ENCODE measurements around the gene CD1E. TPM values are rescaled to one million over a fixed set of nuclear protein-coding genes. Genes with fewer than 3 reads are reported as not detected.

CD1E gene
- total RNA-seq, 3 donors from 2014 or later (not counting 1 experiment from before 2014, with no cell fraction given): 0.73 TPM; not detected in 2

- H3K36me3 ChIP-seq (ENCODE audit: control insufficient read depth, insufficient read depth, low read length): no peaks in the 10 kb centered on the region
- WGBS (ENCODE audit: insufficient coverage): 89% methylated on average over 10 of the region's 10 CpGs
- no peak overlapping the region for H3K4me3 ChIP-seq (ENCODE audit: low read length)
- peaks cover 36 to 71% of the 10 kb centered on the region in 2 donors for H3K27me3 Mint-ChIP-seq (ENCODE audit: low read depth in 2 of 2)
- H3K9me3 Mint-ChIP-seq: no peaks in the 10 kb centered on the region
- intact Hi-C loops (cut with micrococcal nuclease): no loop called here
- no peaks in the 10 kb centered on the region for H3K36me3 Mint-ChIP-seq
- no peak for ATAC-seq
- TF ChIP-seq CTCF (IDR thresholded peaks at IDR 0.05): no peak
- peaks cover 2% of the 10 kb centered on the region for H3K27me3 ChIP-seq (ENCODE audit: control insufficient read depth, insufficient read depth, low read length)
- no peak overlapping the region for H3K4me3 Mint-ChIP-seq
- H3K27ac Mint-ChIP-seq: no peak overlapping the region
- no peaks in the 10 kb centered on the region for H3K9me3 ChIP-seq (ENCODE audit: control insufficient read depth, insufficient read depth, low read length)
- no peak for DNase-seq
- no peak overlapping the region for H3K27ac ChIP-seq (ENCODE audit: low read length)
- no peaks in the 10 kb centered on the region for H3K4me1 ChIP-seq (ENCODE audit: control insufficient read depth, insufficient read depth, low read length)
- no peaks in the 10 kb centered on the region for H3K4me1 Mint-ChIP-seq
Observed at GRCh38 chr1:158355773-158356285, 2.1 kb downstream of the CD1E start.

GRCh38 chr1:158356616-158357015, 2.9 kb downstream of the CD1E start:
- intact Hi-C loops (cut with micrococcal nuclease): no loop called here
- H3K36me3 Mint-ChIP-seq: no peaks in the 10 kb centered on the region
- H3K27me3 Mint-ChIP-seq (ENCODE audit: low read depth in 2 of 2): peaks cover 36 to 72% of the 10 kb centered on the region in 2 donors
- no peaks in the 10 kb centered on the region for H3K36me3 ChIP-seq (ENCODE audit: control insufficient read depth, insufficient read depth, low read length)
- H3K9me3 Mint-ChIP-seq: no peaks in the 10 kb centered on the region
- H3K9me3 ChIP-seq (ENCODE audit: control insufficient read depth, insufficient read depth, low read length): no peaks in the 10 kb centered on the region
- H3K27ac ChIP-seq (ENCODE audit: low read length): no peak overlapping the region
- no peak overlapping the region for H3K4me3 ChIP-seq (ENCODE audit: low read length)
- no peak overlapping the region for H3K4me3 Mint-ChIP-seq
- DNase-seq: no peak
- peaks cover 2% of the 10 kb centered on the region for H3K27me3 ChIP-seq (ENCODE audit: control insufficient read depth, insufficient read depth, low read length)
- no peak overlapping the region for H3K27ac Mint-ChIP-seq
- TF ChIP-seq CTCF (IDR thresholded peaks at IDR 0.05): no peak
- H3K4me1 Mint-ChIP-seq: no peaks in the 10 kb centered on the region
- 92% methylated on average over 3 of the region's 3 CpGs for WGBS (ENCODE audit: insufficient coverage)
- H3K4me1 ChIP-seq (ENCODE audit: control insufficient read depth, insufficient read depth, low read length): no peaks in the 10 kb centered on the region
- ATAC-seq: no peak

- Histone ChIP-seq H3K4me3 (ENCODE audit: low read length) (no peak overlapping the region), H3K27me3 (ENCODE audit: control insufficient read depth, insufficient read depth, low read length) (peaks cover 2% of the 10 kb centered on the region), H3K9me3 (ENCODE audit: control insufficient read depth, insufficient read depth, low read length) (no peaks in the 10 kb centered on the region), H3K36me3 (ENCODE audit: control insufficient read depth, insufficient read depth, low read length) (no peaks in the 10 kb centered on the region), H3K4me1 (ENCODE audit: control insufficient read depth, insufficient read depth, low read length) (no peaks in the 10 kb centered on the region), H3K27ac (ENCODE audit: low read length) (no peak overlapping the region)
- Mint-ChIP-seq H3K9me3 (no peaks in the 10 kb centered on the region), H3K27ac (no peak overlapping the region), H3K4me1 (no peaks in the 10 kb centered on the region), H3K4me3 (no peak overlapping the region), H3K27me3 (ENCODE audit: low read depth in 2 of 2) (peaks cover 36 to 78% of the 10 kb centered on the region in 2 donors), H3K36me3 (no peaks in the 10 kb centered on the region)
- no peak for DNase-seq
- TF ChIP-seq CTCF (IDR thresholded peaks at IDR 0.05): no peak
- intact Hi-C loops (cut with micrococcal nuclease): no loop called here
- ATAC-seq: no peak
- no CpG with 5 or more reads among the region's 1 CpG for WGBS (ENCODE audit: insufficient coverage)
Observed at GRCh38 chr1:158357441-158357840, 3.7 kb downstream of the CD1E start.

GRCh38 chr1:158362482-158362881, 8.8 kb downstream of the CD1E start:
- WGBS (ENCODE audit: insufficient coverage): 39% methylated on average over 1 of the region's 1 CpG
- no peak for TF ChIP-seq CTCF (IDR thresholded peaks at IDR 0.05)
- Mint-ChIP-seq H3K27ac (no peak overlapping the region), H3K36me3 (no peaks in the 10 kb centered on the region), H3K4me1 (peaks cover 13 to 18% of the 10 kb centered on the region in 2 donors), H3K27me3 (ENCODE audit: low read depth in 2 of 2) (peaks cover 28 to 81% of the 10 kb centered on the region in 2 donors), H3K9me3 (no peaks in the 10 kb centered on the region), H3K4me3 (no peak overlapping the region)
- DNase-seq (no peak), ATAC-seq (no peak)
- no peaks in the 10 kb centered on the region for H3K36me3 ChIP-seq (ENCODE audit: control insufficient read depth, insufficient read depth, low read length)
- H3K4me3 ChIP-seq (ENCODE audit: low read length): no peak overlapping the region
- H3K27me3 ChIP-seq (ENCODE audit: control insufficient read depth, insufficient read depth, low read length): peaks cover 13% of the 10 kb centered on the region
- intact Hi-C loops (cut with micrococcal nuclease): no loop called here
- H3K27ac ChIP-seq (ENCODE audit: low read length): no peak overlapping the region
- H3K9me3 ChIP-seq (ENCODE audit: control insufficient read depth, insufficient read depth, low read length): no peaks in the 10 kb centered on the region
- peaks cover 6% of the 10 kb centered on the region for H3K4me1 ChIP-seq (ENCODE audit: control insufficient read depth, insufficient read depth, low read length)

Measured in natural killer cell (primary cell).